Right forelimb (tissue), 1 donor: ENCODE results near the gene PMP22.
"Not testable (repeated sequence)": the region's sequence is repeated elsewhere in the genome, so short reads cannot be mapped to it uniquely, and the experiment has no call there.

Source experiments
- DNase-seq: peaks from one replicate; pipeline ENCODE4 v3.0.0-alpha.2; 2018

The PMP22 gene

DNA sequence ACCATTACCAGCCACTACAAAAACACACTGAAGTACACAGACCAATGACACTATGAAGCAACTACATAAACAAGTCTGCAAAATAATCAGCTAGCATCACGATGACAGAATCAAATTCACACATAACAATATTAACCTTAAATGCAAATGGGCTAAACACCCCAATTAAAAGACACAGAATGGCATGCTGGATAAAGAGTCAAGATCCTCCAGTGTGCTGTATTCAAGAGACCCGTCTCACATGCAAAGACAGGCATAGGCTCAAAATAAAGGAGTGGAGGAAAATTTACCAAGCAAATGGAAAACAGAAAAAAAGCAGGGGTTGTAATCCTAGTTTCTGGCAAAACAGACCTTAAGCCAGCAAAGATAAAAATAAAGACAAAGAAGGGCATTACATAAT is 64.6 kb downstream of the PMP22 start:
- not testable (repeated sequence) for DNase-seq

DNA sequence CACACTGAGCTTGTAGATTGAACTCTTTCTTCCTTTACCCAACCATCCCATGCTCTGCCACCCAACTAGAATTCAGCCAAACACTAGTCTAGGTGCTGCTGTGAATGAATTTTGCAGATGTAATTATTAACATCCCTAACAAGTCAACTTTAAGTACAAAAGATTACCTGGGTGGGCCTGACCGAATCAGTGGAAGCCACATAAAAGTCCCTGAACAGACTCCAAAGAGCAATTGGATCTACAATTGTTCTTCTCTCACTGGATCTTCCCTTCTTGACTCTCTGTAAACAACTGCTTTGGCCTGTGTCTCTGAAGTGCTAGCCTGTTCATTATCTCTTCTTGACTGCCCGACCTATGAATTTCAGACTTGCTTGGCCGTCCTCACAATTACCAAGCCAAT is 67.9 kb downstream of the PMP22 start:
- DNase-seq, result no peak

DNA sequence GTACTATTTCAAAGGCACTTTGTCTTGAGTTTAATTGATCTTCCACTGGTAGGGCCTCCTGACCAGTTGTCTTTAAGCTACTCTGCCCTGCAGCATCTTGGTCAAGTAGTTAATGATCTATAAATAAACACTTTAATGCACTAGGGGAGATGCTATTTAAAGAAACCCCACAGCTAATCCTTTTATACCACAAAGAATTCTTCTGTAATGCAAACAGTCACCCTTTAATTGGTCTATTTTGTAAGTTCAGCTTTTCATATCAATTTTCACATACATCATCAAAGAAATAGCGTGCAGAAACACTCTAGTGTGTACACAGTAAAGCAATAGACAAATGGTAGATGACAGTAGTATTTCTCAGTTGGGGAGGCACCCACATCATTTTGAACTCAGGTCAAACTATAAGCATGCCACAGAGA is 70.3 kb downstream of the PMP22 start:
- no peak for DNase-seq

DNA sequence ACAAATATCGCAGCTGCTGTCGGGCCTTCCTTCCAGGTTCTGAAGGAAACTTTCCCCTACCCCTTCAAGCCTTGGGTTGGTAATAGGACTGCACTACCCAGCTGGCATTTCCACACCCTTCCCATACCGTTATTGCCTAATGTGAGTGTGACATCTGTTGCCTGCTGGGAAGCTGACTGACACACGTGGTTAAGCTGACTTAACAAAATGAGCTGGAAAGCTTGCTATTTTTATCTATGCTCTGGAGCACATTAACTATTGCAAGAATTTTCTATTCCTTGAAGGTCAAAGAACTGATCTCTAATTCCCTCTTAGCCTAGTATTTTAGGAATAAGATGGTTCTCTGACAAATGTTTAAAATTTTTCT is 79.5 kb downstream of the PMP22 start:
- DNase-seq, result peak; percentile 46

DNA sequence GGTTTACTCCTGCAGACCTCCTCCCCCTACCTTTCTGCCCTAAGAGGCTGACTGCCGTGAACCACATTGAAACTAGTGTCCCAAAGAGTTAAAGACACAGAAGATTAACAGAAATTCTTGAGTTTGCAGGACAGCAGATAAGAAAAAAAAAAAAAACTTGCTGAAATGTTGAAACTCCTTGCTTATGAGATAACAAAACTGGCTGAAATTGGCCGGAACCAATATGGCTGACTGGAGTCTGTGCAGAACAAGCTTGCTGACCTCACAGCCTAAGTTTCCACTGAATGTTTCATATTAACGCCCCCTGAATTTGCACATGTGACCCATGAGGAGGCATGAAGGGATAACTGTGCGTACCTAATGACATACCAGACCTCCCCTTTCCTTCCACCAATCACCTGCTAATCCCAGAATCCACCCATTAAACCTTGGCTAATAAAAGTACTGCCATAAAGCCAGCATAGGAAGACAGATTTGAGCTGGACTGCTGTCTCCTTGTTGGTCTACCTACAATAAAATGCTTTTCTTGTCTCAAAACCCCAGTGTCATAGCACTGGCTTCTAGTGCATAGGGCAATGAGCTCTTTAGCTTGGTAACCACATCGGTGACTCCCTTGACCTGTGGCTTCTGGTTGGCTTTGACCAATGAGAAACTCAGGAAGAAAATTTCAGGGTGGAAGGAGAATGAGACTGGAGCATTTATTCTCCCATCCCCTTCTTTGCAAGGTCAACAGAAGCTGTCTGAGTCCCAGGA is 80.1 kb downstream of the PMP22 start:
- no peak for DNase-seq

DNA sequence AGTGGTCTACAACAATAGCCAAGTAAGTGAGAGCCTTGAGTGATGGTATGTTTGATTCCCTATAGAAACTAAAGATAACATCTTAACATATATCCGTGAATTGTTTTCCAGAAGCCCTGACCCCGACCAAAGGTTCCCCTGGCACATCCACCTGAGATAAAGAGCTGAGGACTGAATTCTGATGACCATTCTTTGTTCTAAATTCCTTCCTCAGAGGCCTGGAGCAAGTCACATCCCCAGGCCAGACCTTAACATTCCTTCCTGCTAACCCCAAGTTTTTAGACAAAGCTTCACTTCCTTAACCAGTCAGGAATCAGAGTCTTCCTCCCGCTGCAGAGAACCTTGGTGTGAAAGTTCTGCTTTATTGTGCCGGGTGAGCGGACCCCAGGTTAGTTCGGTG is 83.3 kb downstream of the PMP22 start:
- no peak for DNase-seq

DNA sequence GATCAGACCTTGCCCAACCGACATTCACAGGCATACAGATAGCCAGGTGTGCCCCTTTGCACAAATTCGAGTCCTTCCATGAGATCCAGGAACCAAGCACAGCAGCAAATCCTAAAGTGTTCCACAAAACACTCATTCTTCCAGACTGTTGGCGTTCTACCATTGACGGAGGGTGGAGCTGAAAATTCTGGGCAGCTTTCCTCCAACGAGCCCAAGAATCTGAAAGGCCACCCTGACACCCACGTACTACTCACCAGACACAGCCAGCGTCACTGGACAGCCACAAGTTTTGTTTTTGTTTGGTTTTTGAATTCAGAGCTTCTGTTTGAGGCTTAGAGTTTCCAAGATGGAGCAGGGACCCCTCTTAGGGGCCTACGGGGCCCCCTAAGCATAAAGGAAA is 83.8 kb downstream of the PMP22 start:
- DNase-seq, result no peak

DNA sequence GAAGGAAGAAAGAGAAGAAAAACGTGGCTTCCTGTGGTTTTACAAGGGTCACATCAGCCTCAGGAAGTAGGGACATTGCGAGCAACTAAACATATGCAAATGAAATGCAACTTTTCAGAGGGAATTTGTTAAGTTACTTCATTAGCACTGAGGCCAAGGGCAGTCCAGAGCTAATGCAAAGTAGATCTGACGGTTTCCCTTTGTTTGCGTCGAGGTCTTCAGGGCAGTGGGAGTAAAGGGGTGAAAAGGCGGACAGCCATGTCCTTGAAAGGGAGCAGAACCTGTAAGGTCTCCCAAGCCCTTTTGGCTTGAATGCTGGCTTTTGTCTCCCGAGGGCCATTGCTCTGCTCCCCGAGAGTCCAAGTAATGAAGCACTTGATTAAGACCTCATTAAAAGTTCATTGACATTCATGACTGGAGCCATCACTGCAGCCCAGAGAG is 85.0 kb downstream of the PMP22 start:
- DNase-seq, result no peak
